Posterior vena cava (tissue), 2 donors: ENCODE measurements around the gene JUND. TPM values are rescaled to one million over a fixed set of nuclear protein-coding genes. Genes with fewer than 3 reads are reported as not detected.

Experiments used
- microRNA-seq, 2 donors: library from miRNA; unstranded; fragments of <30 nt; microRNA quantifications; one replicate each; pipeline ENCODE4 v1.2.0, GENCODE V29; 2020 to 2021; ENCODE audit warnings: borderline microRNAs expressed in 2 of 2
- total RNA-seq, 2 donors: library from RNA; stranded (reverse); fragmentation: NEBNext Ultra II Directional; extraction: Animal tissue kit (Norgen Biotek cat#: 25700); gene quantifications; one replicate each; pipeline ENCODE4 v1.2.1, GENCODE V29; 2021
- donor health status: DM: yes; HTN: yes; CAD: no.
- donor health status: DM: yes; HTN: yes; CAD: no.

The JUND gene
- total RNA-seq, 2 donors from 2014 or later, result 192 to 231 TPM

Small RNA genes within 50 kb of the gene (microRNA-seq; reads per million reads assigned to microRNA genes)
- 0.97 to 2.1 reads per million in 2 donors for gene MIR3188

Other genes starting within 250 kb of the JUND start
- gene IL12RB1, start 194.7 kb downstream of the JUND start, total RNA-seq, result 1 to 10 TPM; 1.7 to 2.3 TPM
- 1 to 10 TPM; 5.6 to 7.1 TPM for gene MAST3, start 183.8 kb downstream of the JUND start, total RNA-seq
- gene PIK3R2, start 128.5 kb downstream of the JUND start, total RNA-seq, result 10 to 100 TPM; 11.5 to 13.0 TPM
- 10 to 100 TPM; 60.7 to 76.7 TPM for gene IFI30, start 107.8 kb downstream of the JUND start, total RNA-seq
- gene MPV17L2, start 88.4 kb downstream of the JUND start, total RNA-seq, result 1 to 10 TPM; 6.1 to 6.6 TPM
- 1 to 10 TPM; 1.9 to 2.9 TPM for gene RAB3A, start 77.6 kb downstream of the JUND start, total RNA-seq
- 1 to 10 TPM in 1 of 2 donors, under 1 TPM in 1; 0.90 to 1.1 TPM for gene PDE4C, start 55.2 kb downstream of the JUND start, total RNA-seq
- 1 to 10 TPM; 2.6 to 4.9 TPM for gene IQCN, start 7.2 kb downstream of the JUND start, total RNA-seq
- 10 to 100 TPM; 44.4 to 46.9 TPM for gene LSM4, start 41.5 kb upstream of the JUND start, total RNA-seq
- 10 to 100 TPM; 42.8 to 48.6 TPM for gene PGPEP1, start 59.0 kb upstream of the JUND start, total RNA-seq
- gene GDF15, start 104.5 kb upstream of the JUND start, total RNA-seq, result 1 to 10 TPM; 3.1 to 4.5 TPM
- gene LRRC25, start 116.0 kb upstream of the JUND start, total RNA-seq, result 10 to 100 TPM in 1 of 2 donors, 1 to 10 TPM in 1; 6.8 to 16.8 TPM
- 10 to 100 TPM; 54.4 to 56.9 TPM for gene SSBP4, start 137.8 kb upstream of the JUND start, total RNA-seq
- 10 to 100 TPM; 27.5 to 28.1 TPM for gene ISYNA1, start 156.5 kb upstream of the JUND start, total RNA-seq
- 10 to 100 TPM; 19.5 to 20.7 TPM for gene ELL, start 240.4 kb upstream of the JUND start, total RNA-seq